Colon (tissue), 2 donors: ENCODE data around the gene PPP1R1A.

Source experiments
- FAIRE-seq: peaks from 2 replicates; lab custom pipeline; 2012; peaks lifted over from hg19 to GRCh38; lab: Jason Lieb, UNC
- donor health status: control.
- donor health status: control.

PPP1R1A gene, protein sequence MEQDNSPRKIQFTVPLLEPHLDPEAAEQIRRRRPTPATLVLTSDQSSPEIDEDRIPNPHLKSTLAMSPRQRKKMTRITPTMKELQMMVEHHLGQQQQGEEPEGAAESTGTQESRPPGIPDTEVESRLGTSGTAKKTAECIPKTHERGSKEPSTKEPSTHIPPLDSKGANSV

DNA sequence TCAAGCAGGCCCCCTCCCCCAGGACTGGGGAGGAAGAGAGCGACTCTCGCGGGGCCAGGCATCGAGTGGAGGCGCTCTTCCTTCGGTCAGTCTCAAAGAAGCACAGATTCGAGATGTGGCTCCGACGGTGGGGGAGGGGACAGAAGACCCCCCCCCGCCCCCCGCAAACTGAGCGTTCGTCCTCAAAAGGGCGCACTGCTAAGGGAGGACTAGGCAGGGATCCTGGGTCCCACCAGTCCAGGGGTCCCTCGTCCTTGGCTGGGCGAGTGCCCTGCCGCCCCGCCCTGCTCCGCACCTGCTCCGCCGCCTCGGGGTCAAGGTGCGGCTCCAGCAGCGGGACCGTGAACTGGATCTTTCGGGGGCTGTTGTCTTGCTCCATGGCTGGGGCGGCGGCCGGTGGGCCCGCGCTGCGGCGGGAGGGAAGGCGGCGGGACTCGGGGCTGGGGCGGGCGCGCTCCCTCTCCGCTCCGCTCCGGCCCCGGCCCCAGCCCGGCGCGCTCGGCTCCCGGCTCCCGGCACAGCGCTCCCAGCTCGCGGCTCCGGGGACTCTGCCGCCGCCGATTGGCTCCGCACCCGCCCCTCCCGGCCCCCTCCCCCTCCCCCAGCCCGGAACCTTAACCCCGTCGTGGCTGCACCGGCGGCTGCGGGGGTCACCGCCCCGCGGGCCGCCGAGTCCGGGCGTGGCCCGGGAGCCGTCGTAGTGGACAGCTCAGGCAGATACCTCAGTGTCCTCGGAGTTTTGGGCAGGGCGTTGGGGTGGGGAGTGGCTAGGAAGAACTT is at the start of gene PPP1R1A:
PPP1R1A (minus strand) TSS at position 550 of the 780 bp plus-strand sequence; CDS start at position 379, 171 bp downstream.
- no peak for FAIRE-seq

DNA sequence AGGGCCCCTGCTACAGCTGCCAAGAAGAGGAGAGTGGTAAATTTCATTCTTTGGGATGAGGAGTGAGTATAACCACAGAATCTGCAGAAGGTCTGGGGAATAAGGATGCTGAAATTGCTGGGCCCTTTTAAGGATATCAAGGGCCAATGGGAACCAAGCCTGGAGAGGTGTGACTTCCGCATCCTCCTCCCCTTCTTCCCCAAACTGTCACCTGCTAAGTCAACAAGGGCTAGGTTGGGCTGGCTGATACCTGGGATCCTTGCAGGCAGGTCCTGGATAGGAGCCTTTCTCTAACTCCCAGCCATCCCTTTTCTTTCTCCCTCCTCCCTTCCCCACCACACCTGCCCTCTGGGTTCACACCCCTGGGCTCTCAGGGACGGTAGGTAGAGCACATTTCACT is 46.3 kb upstream of the PPP1R1A start, which contains the start of gene LACRT:
LACRT (minus strand) TSS at position 101 of the 400 bp plus-strand sequence; CDS start at position 47, 54 bp downstream.
- no peak for FAIRE-seq

DNA sequence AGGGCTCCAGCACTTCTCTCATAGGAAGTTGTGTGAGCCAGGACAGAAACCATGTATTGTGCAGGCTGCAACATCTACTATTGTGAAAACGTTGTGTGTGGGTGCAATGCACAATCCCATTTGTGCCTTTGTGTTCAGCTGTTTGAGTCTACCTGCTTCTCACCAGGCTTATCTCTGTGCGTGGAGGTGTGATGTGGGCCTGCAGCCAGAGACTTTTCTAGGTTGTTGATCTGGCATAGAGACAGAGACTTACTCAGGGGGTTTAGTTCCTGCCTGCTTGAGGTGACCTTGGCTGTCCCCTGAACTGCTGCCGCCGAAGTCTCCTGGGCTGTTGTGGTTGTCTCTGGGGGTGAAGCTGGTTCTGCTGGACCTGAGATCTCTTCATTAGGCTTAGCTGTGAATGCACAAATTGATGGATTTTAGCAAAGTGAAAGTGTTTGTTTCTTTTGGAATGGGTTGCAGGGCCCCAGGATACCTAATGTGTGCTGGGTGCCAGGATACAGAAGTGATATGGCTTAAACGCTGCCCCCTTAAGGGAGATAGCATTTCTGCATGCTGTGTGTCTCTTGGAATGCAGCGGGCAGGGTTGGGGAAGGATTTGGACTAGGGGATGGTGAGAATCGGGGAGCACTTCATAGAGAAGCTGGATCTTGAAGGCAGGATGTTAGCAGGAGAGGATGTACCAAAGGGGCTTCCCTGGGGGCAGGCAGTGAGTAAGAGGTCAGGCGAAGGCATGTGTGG is 43.7 kb upstream of the PPP1R1A start:
- no peak for FAIRE-seq

DNA sequence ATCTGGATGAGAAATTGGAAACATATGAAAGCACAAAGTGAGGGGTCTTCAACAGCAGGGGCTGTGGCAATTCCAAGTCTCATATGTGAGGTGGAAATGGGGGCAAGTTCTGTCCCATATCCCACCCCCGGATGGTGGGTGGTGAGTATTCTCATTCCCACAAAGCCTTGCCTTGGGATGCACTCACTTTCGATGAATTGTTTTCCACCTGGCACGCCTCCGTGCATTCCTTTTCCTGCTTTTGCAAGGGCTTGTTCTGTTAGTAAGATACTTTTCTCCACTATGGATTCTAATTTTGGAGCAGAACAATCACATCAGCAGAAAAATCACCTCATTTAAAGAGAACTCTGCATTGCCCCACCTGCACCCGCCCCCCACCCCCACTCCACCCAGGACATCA is 43.1 kb upstream of the PPP1R1A start:
- FAIRE-seq, result no peak

DNA sequence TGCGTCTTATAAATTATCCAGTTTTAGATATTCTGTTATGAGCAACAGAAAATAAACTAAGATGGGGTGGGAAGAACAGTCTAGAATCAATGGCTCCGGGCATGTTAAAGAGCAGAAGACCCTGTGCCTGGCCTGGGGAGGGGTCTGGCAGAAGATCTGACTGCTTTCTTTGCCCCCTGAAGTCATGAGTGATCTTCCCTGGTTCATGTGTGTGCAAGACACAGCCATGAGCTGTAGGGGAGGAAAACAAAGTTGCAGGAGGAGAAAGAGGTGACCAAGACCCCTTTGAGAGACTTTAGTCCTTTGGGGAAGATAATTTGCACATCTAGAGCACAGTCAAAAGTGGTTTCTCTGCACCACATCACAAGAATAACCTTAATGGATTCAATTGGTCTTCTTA is 41.5 kb upstream of the PPP1R1A start:
- no peak for FAIRE-seq

DNA sequence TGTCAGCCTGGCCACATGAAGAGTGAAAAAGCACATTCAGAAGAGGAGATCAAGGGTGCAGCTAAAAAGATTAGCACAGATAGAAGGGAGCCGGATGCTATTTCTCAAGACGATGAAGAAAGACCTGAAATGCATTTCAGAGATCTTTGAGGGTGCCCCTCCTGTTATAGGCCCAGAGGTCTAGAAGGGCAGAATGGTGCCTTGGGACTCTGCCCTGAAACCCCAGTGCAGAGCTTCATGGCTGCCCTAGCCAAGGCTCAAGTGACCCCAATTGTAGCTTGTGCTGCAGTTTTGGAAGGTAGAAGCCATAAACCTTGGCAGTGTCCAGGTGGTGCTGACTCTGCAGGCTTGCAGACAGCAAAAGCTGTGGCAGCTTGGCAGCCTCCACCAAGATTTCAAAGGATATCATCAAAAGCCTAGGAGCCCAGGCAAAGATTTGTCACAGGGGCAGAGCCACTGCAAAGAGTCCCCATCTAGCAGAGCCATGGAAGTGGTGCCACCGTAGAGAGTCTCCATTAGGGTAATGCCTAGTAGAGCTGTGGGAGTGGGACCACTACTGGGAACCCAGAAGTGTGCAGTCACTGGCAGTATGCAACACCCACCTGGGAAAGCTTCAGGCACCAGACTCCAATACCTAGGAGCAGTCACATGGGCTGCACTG is 39.9 kb upstream of the PPP1R1A start:
- FAIRE-seq, result no peak

DNA sequence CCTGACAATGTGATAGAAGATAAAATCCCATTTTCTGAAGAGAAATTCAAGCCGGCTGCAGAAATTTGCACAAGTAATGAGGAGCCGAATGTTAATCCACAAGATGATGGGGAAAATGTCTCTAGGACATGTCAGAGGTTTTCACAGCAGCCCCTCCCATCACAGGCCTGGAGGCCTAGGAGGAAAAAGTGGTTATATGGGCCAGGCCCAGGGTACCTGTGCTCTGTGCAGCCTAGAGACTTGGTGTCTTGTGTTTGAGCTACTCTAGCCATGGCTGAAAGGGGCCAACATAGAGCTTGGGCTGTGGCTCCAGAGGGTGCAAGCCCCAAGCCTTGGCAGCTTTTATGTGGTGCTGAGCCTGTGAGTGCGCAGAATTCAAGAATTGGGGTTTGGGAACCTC is 38.8 kb upstream of the PPP1R1A start:
- FAIRE-seq, result no peak

DNA sequence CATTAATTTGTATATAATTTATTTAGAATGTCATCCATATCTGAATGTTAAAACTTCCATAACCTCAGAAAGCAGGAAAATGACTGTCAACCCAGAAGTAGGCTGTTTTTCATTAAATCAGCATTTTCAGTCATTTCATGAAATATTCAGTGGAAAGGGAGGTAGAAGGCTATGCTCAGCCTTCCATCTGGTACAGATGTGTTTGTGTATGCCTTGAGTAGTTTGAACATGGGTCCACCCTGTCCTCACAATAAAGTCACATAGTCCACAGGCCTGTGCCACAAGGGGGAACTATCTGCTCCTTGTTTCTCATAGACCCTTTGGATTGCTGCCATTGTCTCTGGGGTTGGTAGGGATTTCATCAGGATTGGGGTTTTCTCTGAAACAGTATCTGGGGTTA is 37.1 kb upstream of the PPP1R1A start:
- no peak for FAIRE-seq

DNA sequence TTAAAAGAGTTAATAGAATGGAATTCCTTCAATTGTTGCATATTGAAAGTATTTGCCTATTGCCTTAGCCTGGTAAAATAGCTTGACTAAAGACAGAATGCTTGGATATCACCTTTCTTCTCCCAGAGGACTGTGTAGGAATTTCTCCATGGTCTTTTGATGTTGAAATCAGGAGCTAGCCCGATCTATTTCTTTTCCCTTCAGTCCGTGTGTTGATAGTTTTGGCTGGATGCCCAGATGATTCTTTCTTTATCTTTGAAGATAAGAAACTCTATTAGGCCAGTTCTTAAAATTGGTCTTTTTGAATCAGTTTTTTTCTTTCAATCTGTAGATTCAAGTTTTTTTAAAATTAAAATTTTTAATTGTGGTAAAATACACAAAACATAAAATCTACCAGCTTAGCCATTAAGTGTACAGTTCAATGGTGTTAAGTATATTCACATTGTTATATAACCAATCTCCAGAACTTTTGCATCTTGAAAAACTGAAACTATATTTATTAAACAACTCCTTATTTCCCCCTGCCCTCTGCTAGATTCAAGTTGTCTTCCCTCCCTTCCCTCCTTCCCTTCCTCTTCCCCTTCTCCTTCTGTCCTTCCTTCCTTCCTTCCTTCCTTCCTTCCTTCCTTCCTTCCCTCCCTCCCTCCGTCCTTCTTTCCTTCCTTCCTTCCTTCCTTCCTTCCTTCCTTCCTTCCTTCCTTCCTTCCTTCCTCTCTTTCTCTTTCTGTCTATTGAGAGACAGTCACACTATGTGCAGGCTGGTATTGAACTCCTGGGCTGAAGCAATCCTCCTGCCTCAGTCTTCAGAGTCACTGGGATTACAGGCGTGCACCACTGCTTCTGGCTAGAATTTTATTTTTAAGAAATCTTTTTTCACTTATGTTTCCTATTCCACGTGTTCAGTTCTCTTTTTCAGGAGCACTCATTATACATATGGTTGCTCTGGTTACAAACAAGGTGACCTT is 36.1 kb upstream of the PPP1R1A start:
- FAIRE-seq, result no peak

DNA sequence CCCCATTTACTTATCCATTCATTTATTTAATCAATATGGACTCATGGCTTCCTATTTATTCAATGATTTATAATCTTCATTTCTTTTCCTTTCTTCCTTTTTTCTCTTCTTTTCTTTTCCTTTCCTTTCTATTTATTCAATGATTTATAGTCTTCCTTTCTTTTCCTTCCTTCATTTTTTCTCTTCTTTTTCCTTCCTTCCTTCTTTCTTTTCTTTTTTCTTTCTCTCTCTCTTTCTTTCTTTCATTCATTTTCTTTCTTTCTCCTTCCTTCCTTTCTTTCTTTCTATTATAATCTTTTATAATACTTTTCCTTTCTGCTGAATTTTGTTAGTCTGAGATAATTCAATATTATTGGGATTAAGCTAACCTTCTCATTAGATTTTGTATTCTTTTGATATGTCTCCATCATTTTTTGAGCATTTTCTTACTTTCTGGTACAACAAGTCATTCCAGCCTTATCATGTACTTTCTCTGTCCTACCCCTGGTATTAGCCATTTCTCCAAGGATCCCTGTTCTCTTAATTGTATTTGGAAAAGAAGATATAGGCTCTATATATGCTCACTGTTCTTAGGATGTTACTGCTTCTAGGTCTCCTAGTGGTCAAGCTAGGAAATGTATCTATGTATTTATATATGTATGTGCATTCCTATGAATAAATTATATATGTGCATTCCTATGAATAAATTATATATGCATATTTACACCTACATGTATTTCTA is 34.2 kb upstream of the PPP1R1A start:
- FAIRE-seq, result no peak

DNA sequence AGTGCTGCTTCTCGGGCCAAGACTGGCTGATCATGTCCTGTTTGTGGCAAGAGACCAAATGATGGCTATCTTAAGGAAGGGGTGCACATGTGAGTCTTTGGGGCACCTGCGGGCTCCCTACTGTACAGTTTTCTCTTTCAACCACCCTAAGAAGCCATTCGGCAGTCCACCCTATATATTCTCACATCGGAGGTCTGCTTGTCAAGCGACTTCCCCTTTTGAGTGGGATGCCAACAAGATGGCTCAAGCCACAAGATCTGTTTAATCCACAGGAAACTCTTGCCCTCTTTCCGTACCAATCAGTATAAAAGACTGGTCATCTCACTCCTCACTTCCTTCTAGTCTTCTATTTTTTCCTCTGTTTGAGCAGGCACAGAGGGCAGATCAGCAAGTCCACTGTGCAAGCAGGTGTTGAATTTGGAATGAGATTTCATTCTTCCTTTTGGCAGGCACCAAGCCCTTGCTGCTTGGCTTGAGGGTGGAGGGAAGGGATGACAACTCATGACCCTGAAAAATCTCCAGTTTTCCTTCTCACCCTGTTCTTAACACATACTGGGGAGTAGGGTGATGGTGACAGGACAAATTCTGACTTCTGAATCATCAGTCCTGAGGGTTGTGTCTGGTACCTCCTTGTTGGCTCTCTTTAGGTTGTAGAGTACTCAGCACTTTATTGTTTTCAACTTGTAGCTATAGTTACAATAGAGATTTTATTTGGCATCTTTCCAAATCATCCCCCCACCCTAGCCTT is 28.6 kb upstream of the PPP1R1A start:
- no peak for FAIRE-seq

DNA sequence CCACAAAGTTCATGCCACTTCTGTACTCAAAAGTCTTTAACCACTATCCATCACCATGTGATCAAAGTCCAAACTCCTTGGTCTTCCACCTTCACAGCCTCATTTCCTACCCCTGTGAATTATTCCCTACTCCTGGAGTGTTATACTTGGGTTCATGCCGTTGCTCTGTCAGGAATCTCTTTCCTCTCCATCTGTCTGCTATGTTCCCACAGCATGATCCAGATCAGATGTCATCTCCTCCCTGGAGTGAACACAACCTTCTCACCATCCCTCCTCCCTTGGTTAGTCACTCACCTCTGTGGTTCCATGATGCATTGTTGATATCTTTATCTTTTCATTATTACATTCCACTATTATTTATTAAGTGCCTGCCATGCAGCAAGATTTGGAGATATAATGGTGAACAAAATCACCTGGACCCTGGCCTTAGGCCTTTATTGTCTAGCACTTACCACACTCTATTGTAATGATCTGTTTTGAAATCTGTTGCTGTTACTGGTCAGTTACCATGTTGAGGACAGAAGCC is 23.8 kb upstream of the PPP1R1A start:
- FAIRE-seq, result no peak

DNA sequence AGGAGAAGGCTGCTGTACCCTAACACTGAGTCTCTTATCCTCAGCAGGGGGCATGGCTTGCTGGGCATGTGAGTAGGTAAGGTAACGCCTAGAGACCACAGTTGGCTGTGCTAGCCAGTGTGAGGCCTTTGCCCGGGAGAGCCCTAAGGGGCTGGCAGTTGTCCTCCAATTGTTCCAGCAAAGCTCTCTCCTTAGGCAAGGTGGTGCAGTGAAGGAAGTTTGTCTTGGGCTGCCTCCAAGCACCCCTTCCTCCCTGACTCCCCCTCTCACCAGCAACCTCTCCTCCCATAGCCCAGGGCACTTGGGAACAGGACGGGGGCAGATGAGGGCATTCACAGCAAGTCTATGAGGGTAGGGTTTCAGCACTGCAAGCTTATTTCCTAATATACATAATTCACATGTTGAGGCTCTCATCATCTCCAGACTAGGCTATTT is 23.3 kb upstream of the PPP1R1A start:
- FAIRE-seq, result no peak

DNA sequence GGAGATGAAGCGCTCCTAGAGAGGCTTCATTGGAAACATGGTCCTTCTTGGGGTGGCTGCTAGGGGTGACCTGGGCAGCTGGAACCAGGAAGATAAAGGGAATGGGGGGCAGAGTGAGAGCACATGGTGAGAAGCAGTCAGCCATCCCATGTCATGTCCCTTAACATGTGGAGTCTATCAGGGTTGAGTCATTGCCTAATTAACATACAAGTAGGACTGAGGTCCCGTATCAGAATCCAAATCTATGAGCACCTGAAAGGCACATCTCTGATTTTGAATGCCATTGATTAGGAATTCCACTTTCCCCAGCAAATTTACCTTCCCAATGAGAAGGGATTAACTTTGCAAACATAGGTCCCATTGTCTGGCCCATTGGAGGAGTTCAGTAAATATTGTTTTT is 20.3 kb upstream of the PPP1R1A start:
- no peak for FAIRE-seq

DNA sequence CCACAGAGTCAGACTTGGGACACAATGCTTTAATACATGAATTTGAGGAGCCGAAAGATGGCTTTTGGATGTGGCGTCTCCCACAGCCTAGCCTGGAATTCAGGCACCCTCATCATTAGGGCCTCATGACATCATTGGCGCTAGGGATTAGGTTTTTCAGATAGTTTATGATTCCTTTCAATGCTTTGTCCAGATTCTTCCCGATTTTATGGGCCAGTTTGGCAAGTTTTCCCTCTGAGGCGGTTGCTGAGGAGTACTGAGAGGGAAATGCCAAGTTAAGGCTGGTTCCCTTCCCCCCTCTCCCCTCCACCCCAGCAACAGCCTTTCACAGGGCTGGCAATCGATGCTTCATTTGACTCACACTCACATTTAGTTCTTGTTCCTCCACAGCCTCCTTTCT is 19.7 kb upstream of the PPP1R1A start:
- FAIRE-seq, result no peak

DNA sequence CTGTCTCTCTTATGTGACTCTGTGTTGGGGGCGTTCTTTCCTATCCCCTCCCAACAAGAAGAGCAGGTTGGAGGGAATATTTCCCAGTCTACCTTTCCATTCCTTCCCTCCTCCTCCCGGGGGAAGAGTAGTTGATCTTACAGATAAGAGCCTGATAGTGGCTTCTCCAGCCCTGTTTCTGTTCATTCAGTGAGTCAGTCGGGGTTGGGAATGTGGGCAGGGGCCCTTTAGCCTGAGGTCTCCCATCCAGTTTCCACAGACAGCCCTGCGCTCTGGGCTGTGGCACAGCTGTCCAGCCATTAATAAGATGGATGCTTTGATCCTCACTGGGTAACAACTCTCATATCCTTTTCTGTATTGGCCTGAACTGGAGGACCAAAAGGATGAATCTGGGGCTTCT is 18.1 kb upstream of the PPP1R1A start:
- FAIRE-seq, result no peak

DNA sequence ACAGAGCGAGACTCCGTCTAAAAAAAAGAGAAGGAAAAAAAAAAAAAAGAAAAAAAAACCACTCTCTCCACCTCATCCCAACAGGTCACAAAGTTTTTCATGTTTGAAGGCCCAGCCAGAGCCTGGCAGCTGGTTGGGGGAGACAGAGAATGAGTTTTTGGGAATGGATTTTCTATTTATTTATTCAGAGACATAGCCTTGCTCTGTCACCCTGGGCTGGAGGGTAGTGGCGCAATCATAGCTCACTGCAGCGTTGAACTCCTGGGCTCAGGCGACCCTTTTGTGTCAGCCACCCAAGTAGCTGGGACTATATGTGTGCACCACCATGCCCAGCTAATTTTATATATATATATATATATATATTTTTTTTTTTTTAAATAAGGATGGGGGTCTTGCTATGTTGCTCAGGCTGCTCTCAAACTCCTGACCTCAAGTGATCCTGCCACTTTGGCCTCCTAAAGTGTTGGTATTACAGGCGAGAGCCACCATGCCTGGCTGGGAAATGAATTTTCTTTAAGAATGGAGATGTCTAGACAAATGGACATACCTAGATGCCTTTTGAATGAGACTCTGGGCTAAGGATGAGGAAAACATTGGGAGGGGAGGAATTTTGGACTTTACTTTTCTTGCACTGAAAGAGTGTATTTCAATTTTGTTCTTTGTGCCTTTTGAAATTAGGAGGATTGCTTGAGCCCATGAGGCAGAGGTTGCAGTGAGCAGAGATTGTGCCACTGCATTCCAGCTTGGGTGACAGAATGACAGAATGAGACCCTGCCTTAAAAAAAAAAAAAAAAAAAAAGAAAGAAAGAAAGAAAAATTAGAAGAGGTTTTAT is 16.9 kb upstream of the PPP1R1A start:
- no peak for FAIRE-seq

DNA sequence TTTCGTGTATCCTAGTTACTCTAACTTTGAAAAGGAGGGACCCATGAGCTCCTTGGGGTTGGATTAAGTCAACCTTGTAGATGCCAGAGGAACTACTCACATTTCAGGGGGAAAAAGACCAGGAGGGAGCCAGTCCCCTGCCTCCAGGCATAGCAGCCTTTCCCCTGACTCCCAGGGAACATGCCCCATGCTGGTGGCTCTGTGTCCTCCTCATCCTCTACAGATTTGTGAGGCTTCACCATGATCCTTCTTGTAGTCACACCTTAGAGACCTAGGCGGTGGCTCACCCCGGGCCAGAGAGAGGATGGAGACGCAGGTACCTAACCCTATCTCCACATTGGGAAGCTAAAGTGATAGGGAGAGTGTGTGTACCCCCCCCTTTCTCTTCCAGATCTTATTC is 16.0 kb upstream of the PPP1R1A start:
- FAIRE-seq, result no peak

DNA sequence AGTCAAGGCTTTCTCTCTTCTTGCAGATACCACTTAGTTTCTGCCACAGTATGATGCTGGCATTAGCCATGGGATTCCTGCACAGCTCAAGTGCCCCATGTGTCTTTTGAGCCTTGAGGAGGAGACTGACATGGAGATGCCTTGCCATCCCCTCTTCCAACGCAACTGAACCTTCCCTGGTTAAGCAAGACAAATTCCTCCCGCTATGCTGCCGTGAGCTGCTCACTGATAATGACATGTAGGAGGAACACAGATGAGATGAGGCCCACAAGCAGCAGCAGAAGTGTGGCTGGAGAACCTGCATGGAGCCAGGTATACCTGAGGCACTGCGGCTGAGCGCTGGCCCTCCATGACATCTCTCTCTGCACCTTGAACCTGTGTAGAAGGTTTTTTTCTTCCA is 15.4 kb upstream of the PPP1R1A start:
- FAIRE-seq, result no peak
